Mesenteric fat pad (tissue), 1 donor: Measurements from ENCODE around the gene CSRNP3. TPM values are rescaled to one million over a fixed set of nuclear protein-coding genes. Genes with fewer than 3 reads are reported as not detected.
"Not testable (repeated sequence)": the region's sequence is repeated elsewhere in the genome, so short reads cannot be mapped to it uniquely, and the experiment has no call there.

Source experiments
- DNase-seq: peaks from one replicate; pipeline ENCODE4 v3.0.0-alpha.2; 2020; ENCODE audit warnings: low spot score
- total RNA-seq: library from RNA; stranded (reverse); fragmentation: NEBNext Ultra II Directional; extraction: Animal tissue kit (Norgen Biotek cat#: 25700); gene quantifications from one replicate; pipeline ENCODE4 v1.2.1, GENCODE V29; 2021
- donor health status: DM: yes; HTN: yes; CAD: no.

The CSRNP3 gene
- total RNA-seq, 1 donor from 2014 or later, result 0.51 TPM

DNA sequence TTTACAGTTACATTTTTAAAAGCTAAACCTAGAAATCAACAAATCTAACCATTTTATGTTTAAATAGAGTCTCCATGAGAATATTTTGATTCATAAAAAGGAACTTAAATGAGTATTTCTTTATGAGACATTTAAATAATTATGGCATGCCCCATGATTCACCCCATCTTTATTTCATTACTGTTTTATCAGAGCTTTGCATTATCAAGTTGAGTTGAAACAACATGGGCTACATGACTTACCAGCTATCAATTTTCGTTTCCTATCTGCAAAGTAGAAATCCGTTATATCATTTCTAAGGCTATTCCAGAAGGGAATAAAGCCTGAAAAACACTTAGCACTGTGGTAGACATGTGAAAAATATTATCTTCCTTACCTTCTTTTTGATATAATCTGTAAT lies 163.1 kb downstream of the CSRNP3 start:
- no peak for DNase-seq

DNA sequence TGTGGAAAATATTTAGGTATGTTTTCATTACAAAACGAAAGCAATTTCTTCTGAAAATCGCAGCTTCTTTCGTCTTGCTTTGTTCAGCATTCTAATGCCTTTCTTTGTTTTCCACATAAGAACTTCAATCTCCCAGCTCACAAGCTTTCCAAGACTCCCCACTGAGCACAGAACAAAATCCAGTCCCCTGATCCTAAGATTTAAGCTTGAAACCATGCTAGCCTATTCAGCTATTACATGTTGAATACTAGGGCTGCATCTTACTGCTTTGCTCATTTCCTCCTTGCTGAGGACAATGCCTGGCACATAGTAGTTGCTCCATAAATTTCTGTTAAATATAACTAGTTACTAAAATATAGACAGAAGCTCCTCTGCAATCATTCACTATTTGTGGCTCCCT lies 163.9 kb downstream of the CSRNP3 start:
- DNase-seq, result no peak

DNA sequence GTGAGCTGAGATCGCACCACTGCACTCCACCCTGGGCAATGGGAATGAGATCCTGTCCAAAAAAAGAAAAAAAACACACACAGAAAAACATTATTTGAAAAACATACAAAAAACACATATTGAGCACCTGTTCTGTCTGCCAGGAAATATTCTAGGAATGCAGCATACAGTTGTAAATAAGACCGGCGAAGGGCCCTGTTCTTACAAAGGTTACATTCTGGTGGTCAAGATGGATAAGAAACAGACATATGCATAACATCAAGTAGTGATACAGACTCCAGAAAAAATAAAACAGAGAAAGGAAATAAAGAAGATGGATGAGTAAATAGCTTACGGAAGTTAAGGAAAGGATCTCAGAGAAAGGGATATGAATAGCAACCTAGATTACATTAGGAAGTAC lies 164.8 kb downstream of the CSRNP3 start:
- DNase-seq, result no peak

DNA sequence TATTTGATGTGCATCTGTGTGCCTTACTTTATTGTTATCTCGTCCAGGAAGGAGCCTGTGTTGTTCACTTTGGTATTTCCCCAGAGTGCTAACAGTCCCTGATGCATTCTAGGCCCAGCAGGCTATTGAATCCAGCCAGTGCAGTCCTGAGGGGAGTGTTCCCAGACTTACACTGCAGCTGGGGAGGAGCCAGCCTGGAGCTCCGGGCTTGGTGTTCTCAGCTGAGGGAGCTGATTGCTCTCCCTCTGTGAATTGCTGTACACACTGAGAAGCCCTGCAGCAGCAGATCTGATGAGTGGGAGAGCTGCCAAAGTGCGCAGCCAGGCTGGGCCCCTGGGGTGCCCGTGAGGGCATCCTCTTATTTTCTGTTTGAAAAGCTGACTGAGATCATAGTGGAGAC lies 165.4 kb downstream of the CSRNP3 start:
- DNase-seq, result no peak

DNA sequence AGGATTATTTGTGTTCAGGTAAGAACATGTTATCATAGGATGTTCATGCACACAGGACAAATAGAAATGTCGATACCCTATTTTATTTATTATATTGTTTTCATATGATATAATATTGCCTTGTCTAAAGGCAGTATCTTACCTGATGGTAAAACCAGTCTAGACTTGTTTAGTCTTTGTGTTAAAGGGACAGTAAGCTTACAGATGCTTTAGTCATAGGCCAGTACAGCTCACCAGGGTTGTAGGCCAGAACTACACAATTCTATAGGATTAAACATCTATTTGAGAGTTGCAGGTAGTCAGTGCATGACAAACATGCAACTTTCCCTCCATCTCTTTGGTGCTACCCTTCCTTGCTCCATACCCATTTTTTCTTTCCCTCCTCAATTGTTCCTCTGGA lies 166.0 kb downstream of the CSRNP3 start:
- DNase-seq, result no peak

DNA sequence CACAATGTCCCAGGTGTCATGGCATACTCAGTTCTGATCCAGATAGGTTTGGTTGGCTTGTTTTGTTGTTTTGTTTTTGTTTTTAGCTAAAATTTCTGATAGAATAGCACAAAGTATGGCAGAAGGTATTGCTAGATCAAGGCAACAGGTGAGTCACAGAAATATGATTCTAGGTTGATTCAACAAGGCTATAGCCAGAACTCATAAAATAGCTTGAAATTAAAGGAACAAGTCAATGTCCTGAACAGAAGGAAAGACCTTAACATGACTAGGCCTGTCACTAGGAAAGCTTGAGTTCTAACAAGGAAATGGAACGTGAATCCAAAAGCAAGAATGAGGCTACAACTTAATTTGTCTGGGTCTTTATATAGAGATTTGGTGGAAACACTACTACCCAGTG lies 167.5 kb downstream of the CSRNP3 start:
- no peak for DNase-seq

DNA sequence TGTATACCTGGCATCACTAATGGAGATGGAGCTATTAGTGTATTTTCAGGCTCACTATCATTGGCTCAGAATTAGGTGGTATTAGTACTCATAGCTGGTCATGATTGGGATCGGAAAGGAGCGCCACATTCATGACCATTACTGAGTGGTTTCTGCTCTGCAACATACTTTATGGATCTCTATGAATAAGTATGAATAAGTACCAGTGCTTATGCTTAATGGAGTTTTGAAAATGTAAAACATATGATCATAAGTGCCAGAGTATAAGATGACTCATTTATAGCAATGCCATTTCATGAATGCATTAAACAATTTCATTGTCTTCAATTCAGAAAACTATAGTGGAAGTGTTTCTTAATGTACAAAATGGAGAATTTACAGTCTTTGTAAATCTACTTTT lies 167.9 kb downstream of the CSRNP3 start:
- DNase-seq, result no peak

DNA sequence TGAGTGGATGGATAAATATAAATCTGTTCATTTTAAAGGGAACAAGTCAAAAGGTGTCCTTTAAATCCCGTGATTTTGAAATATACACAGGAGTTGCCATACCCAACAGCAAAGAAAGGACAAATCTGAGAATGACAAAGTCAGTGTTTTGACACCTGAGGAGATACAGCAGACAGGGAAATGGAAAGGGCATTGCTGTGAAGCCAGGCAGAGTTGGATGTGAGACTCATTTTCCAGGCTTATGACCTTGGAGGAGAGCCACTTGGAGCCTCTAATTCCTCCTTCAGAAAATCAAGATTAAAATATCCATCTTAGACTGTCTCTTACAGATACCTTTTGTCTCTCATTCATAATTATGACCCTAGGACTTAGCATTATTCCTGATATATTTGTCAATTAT lies 170.0 kb downstream of the CSRNP3 start:
- DNase-seq, result no peak

DNA sequence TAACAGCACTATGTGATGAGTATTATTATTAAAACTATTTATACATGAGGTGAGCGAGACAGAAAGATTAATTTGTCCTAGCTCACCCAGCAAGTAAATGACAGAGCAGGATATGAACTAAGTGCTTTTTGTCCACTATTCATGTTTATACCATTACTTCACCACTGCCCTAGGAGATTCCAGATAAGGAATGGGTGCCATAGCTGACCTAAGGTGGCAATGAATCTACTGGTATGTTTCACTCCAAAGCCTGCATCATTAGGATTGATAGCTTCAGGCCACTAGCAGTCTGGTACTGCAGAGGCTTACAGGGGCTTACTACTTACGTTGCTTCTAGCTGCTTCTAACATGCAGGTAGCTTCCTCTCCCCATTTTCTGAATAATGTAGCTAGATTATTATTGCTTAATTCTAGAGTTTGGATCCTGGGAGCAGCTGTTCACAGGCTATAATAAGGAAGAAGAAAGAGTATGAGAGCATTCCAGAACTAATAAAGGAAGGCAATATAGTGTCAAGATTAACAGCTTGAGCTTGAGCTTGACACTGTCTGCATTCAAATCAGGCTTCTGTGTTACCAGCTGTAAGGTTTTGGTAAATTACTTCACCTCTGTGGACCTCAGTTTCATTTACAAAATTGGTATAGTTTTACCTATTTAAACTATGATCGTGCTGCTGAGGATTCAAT lies 170.9 kb downstream of the CSRNP3 start:
- no peak for DNase-seq

DNA sequence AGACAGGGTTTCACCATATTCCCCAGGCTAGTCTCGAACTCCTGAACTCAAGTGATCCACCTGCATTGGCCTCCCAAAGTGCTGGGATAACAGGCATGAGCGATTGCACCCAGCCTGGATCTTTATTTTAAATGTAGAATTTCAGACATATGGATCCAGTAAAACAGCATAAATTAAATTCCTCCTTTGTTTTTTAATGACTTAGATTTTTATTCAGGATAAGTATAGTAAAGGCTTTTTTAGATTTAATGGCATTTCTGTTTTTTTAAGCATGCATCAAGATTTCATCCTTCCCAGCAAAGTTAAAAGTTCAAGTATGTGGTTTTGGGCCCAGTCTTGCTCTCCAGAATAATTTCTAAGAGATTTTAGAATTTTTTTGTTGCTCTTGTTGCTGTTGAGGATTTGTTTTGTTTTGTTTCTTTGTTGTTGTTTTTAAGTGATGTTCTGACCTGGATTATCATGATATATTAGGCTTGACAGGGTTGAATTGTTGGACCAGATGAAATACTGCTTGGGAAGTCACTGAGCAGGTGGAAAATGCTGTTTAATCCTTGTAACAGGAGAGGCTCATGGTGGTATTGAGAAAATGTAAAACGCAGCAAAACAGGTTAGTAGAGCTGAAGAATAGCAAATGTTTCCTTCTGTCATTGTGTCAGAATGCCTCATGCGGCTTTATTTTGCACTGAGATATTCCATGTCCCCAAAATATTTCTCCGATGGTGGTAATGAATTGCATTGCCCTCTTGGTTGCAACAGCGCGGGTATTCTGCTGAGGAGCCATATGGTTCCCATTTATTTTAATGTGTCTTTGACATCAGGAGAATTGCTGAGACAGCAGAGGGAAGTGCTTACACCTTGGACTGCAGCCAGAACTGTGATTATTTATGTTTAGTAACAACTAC lies 176.7 kb downstream of the CSRNP3 start:
- no peak for DNase-seq

DNA sequence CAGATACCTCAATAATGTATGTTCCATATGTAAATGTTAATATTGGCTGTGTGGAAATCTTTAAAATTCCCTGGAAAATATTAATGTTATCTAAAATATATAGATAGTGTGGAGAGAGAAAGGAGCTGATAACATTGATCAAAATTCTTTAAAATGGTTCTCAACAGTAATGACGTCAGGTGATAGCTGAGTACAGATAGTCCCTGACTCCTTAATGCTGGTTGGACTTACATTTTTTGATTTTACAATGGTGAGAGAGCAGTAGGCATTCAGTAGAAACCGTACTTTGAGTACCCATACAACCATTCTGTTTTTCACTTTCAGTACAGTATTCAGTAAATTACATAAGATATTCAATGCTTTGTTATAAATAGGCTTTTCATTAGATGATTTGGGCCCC lies 177.9 kb downstream of the CSRNP3 start:
- DNase-seq, result no peak

DNA sequence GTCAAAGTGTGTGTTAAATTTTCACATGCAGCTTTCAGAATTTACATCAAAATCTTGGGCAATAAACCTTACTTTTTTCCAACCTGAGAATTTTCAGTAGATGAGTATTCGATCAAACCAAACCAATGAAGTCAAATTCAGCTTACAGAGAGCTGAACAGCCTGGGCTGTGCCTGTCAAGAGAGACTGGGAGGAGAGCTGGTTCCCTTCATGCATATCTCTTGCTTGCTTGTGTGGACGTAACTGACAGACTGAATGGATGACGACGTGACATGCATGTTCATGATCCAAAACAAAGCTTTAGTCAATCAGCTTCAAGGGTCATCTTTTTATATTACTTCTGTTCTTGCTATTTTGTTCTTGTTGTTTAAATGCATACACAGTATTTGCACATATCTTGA lies 179.3 kb downstream of the CSRNP3 start:
- DNase-seq, result no peak

DNA sequence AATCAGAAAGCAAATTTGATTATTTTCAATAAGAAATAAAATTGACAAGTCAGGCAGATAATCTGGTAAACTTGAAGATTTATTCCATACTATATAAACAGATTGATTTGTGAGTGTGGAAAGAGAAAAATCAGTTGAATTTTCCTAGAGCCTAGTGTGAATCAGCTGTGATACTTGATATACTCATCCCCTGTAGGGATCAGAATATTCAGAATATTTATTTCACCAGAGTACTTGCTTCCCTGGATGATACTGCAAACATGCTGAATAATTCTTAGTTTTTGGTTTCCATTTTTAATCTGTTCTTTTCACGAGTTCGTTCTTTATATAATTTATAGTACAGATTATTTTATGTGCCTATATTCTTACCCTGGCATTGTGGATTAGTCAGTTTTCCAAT lies 181.7 kb downstream of the CSRNP3 start:
- DNase-seq, result no peak

DNA sequence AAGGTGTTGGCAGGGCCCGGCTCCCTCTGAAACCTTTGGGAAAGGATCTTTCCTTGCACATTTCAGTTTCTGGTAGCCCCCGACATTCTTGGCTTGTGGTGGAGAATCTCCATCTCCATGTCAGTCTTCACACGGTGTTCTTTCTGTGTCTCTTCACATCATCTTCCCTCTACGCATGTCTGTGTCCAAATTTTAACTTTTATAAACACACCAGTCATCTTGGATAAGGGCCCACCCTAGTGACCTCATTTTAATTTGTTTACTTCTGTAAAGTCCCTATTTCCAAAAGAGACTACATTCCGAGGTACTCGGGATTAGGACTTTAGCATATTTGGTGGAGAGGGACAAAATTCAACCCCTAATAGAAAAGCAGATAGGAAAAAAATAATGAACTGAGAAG lies 186.2 kb downstream of the CSRNP3 start:
- no peak for DNase-seq

DNA sequence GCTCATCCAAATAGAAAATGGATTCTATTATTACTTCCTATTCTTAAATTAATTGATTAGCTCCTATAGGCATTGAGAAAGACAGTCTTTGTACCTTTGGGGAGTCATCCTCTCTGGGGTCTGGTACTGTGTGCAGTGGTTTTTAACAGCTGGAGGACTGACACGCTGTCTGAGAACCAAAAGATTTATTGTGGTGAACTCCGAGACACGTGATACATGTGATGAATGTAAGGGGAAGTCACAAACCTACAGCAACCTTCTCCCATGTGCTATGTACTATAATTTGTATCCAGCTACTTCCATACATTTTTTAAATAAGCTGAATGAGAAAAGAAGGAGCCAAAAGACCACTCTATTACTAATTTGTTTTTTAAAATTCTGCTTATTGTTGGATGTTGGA lies 190.9 kb downstream of the CSRNP3 start:
- DNase-seq, result no peak

DNA sequence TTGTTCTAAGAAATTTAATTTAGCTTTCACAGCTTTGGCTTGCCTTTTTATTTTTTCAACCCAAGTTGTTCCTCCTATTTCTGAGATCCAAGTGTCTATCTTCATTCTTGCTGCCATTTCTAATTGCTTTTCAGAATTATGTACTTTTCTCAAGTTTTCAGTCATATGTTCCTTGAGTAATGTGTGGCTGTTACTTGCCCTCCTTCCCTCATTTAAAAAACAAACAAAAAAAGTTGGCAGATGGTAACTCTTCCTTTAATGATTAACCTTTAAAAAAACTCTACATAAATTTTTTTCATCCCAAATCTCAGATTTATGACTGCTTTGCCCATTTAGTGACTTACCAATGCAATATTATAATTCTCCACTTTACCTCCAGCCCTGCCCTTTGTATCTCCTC lies 193.2 kb downstream of the CSRNP3 start:
- no peak for DNase-seq

DNA sequence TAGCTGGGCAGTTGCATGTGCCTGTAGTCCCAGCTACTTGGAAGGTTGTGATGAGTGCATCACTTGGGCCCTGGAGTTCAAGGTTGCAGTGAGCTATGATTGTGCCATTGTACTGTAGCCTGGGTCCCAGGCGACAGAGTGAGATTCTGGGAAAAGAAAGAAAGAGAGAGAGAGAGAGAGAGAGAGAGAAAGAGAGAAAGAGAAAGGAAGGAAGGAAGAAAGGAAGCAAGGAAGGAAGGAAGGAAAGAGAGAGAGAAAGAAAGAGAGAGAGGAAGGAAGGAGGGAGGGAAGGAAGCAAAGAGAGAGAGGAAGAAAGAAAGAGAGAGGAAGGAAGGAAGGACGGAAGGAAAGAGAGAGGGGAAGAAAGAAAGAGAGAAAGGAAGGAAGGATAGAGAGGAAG lies 196.1 kb downstream of the CSRNP3 start:
- DNase-seq, result no peak

DNA sequence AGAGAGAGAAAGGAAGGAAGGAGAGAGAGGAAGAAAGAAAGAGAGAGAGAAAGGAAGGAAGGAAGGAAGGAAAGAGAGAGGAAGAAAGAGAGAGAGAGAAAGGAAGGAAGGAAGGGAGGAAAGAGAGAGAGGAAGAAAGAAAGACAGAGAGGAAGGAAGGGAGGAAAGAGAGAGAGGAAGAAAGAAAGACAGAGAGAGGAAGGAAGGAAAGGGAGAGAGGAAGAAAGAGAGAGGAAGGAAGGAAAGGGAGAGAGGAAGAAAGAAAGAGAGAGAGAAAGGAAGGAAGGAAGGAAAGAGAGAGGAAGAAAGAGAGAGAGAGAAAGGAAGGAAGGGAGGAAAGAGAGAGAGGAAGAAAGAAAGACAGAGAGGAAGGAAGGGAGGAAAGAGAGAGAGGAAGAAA lies 196.6 kb downstream of the CSRNP3 start:
- DNase-seq, result not testable (repeated sequence)

DNA sequence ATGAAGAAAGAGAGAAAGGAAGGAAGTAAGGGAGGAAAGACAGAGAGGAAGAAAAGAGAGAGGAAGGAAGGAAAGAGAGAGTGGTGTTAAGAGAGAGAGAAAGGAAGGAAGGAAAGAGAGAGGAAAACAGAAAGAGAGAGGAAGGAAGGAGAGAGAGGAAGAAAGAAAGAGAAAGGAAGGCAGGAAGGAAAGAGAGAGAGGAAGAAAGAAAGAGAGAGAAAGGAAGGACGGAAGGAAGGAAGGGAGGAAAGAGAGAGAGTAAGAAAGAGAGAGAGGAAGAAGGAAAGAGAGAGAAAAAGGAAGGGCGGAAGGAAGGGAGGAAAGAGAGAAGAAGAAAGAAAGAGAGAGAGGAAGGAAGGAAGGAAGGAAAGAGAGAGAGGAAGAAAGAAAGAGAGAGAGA lies 197.1 kb downstream of the CSRNP3 start:
- DNase-seq, result no peak

DNA sequence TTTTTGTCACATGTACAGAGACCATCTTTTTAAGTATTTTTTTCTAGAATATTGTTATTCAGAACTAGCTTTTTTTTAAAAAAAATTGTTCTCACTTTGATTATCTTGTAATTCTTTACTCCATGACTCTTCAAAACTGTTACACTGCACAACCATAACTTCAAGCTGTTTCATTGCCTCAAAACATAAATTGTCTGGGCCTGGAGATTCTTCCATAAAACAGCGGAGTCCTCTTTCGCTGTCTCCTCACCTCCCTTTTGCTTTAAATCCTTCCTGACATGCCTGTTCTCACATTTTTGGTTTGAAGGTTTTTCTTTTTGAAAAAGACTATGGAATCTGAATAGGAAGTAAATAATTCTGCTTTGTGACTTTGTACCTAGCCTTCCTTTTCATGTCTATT lies 197.9 kb downstream of the CSRNP3 start:
- no peak for DNase-seq

DNA sequence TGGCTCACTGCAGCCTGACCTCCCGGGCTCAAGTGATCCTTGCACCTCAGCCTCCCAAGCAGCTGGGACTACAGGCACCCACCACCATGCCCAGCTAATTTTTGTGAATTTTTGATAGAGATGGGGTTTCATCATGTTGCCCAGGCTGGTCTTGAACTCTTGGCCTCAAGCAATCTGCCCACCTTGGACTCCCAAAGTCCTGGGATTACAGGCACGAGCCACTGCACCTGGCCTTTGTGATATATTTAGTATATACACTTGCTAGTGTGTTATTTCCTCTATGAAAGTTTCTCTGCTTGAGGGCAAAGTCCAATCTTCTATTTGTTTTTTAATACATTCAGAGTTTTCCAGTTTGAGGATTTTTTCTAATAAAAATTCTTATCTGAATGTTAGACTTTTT lies 205.3 kb downstream of the CSRNP3 start:
- no peak for DNase-seq

DNA sequence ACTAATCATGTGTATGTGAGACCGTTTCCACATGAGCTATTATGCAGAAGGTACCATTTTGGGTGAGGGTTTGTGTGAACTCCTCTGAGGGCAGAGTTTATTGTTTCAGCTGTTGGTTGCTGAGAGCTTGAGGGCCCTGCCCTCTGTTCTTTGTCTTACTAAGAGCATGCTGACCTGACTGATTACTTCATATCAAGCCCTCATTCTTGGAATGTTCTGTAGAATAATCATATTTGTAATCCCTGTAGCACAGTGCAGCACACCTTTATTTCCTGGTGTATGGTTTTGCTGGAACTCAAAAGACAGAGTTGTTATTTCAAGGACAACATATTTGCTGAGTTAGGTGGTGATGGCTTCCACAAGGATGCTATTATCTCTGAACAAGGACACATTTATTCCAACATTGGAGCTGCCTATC lies 206.1 kb downstream of the CSRNP3 start:
- DNase-seq, result no peak

DNA sequence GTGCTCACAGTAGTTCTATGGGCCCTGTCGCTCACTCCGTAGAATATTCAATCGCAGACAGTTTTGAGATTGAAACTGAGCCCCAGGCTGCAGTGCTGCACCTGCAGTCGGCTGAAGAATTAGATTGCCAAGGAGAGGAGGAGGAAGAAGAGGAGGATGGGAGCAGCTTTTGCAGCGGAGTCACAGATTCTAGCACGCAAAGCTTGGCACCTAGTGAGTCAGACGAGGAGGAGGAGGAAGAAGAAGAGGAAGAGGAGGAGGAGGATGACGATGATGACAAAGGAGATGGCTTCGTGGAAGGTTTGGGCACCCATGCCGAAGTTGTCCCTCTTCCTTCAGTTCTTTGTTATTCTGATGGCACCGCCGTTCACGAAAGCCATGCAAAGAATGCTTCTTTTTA lies 209.4 kb downstream of the CSRNP3 start:
- no peak for DNase-seq
